HEK293T (cell line): ENCODE results near the gene PHYH.
"Not testable (repeated sequence)": the region's sequence is repeated elsewhere in the genome, so short reads cannot be mapped to it uniquely, and the experiment has no call there.

Source experiments
- CTBP1 ChIP-seq: fragments of 450-650 bp; IDR thresholded peaks from 2 replicates; pipeline ENCODE4 v1.6.1; 2016; ENCODE audit warnings: borderline replicate concordance
- FOXA1 ChIP-seq: fragments of 450-650 bp; IDR thresholded peaks from 2 replicates; pipeline ENCODE4 v1.6.1; 2016; ENCODE audit warnings: mild to moderate bottlenecking
- FOXK2 ChIP-seq: fragments of 450-650 bp; IDR thresholded peaks from 2 replicates; pipeline ENCODE4 v1.6.1; 2016; ENCODE audit warnings: mild to moderate bottlenecking
- FOXM1 ChIP-seq: fragments of 450-650 bp; IDR thresholded peaks from 2 replicates; pipeline ENCODE4 v1.6.1; 2017; ENCODE audit warnings: mild to moderate bottlenecking, borderline replicate concordance
- NFRKB ChIP-seq: fragments of 450-650 bp; IDR thresholded peaks from 2 replicates; pipeline ENCODE4 v1.6.1; 2016; ENCODE audit warnings: mild to moderate bottlenecking, moderate library complexity
- SP1 ChIP-seq: fragments of 450-650 bp; IDR thresholded peaks from 2 replicates; pipeline ENCODE4 v1.6.1; 2017
- SUZ12 ChIP-seq: fragments of 450-650 bp; IDR thresholded peaks from 2 replicates; pipeline ENCODE4 v1.6.1; 2016; ENCODE audit warnings: mild to moderate bottlenecking
- ZNF384 ChIP-seq: fragments of 450-650 bp; IDR thresholded peaks from 2 replicates; pipeline ENCODE4 v1.6.1; 2016

DNA sequence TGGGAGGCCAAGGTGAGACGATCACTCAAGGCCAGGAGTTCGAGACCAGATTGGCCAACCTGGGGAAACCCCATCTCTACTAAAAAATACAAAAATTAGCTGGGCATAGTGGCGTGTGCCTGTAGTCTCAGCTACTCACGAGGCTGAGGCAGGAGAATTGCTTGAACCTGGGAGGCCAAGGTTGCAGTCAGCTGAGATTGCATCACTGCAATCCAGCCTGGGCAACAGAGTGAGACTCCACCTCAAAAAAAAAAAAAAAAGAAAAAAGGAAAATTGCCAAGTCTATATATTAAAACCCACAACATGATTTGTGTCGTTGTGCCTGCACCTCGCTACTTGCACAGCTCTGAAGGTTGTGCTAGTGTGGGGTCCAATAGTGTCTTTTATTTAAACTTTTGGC, 17.5 kb downstream of the PHYH start:
- not testable (repeated sequence) for TF ChIP-seq NFRKB, FOXM1, FOXA1, CTBP1, FOXK2, SP1, ZNF384, SUZ12
